ENCODE results near the gene ZNF445.

GRCh38 chr3:44421280-44421679 lies 56.2 kb downstream of the ZNF445 start:
- TF ChIP-seq POLR2AphosphoS5 (IDR thresholded peaks at IDR 0.05; ENCODE audit: borderline replicate concordance, low read depth, low read length) (no peak), EZH2 (IDR thresholded peaks at IDR 0.05) (no peak), FOXP2 (optimal IDR thresholded peaks at IDR 0.05; ENCODE audit: control extremely low read depth, extremely low read length, insufficient read depth) (no peak)
